ENCODE results near the gene OVCA2. TPM values are rescaled to one million over a fixed set of nuclear protein-coding genes. Genes with fewer than 3 reads are reported as not detected.
A peak's percentile ranks its signal among the peaks of the same experiment; 100 is the strongest.

The OVCA2 gene
- polyA plus RNA-seq, 1 donor, result 26.8 TPM

DNA sequence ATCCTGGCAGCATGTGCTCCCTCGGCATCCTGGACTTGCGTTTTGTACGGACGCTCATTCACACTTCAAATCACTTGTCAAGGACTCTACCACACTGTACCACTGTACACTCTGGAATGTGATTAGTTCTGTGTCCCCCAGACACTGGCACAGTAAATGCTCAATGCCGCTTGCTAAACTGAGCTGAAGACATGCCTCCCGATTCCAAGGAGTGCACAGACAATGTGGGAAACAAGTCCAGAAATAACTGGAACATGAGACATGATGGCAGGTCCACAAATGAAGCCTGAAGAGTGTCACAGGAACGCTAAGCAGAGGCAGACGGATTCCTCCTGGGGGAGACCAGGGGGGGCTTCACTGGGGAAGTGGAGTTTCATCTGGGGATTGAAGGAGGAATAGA, 35.2 kb downstream of the OVCA2 start:
- no peak for DNase-seq
- Histone ChIP-seq H3K4me3 (ENCODE audit: low read length) (no peak overlapping the region), H3K27ac (ENCODE audit: low read length) (peak overlapping the region; percentile 26), H3K36me3 (ENCODE audit: control insufficient read depth, insufficient read depth, low read length) (peaks cover 44% of the 10 kb centered on the region), H3K4me1 (ENCODE audit: control insufficient read depth, insufficient read depth, low read length) (peaks cover 30% of the 10 kb centered on the region), H3K27me3 (ENCODE audit: control insufficient read depth, insufficient read depth, low read length) (no peaks in the 10 kb centered on the region), H3K9me3 (ENCODE audit: control insufficient read depth, low read depth, low read length) (no peaks in the 10 kb centered on the region)
- 100% methylated on average over 1 of the region's 8 CpGs for WGBS (ENCODE audit: insufficient coverage, low lambda C conversion rate)

- H3K4me3 ChIP-seq (ENCODE audit: low read length), result no peak overlapping the region
- no peaks in the 10 kb centered on the region for H3K9me3 ChIP-seq (ENCODE audit: control insufficient read depth, low read depth, low read length)
- H3K4me1 ChIP-seq (ENCODE audit: control insufficient read depth, insufficient read depth, low read length), result peaks cover 59% of the 10 kb centered on the region
- peaks cover 35% of the 10 kb centered on the region for H3K36me3 ChIP-seq (ENCODE audit: control insufficient read depth, insufficient read depth, low read length)
- no peaks in the 10 kb centered on the region for H3K27me3 ChIP-seq (ENCODE audit: control insufficient read depth, insufficient read depth, low read length)
- no CpG with 5 or more reads among the region's 9 CpGs for WGBS (ENCODE audit: insufficient coverage, low lambda C conversion rate)
- DNase-seq, result no peak
- H3K27ac ChIP-seq (ENCODE audit: low read length), result peak overlapping the region; percentile 94
Measured at GRCh38 chr17:2081564-2081963, 39.7 kb downstream of the OVCA2 start.

DNA sequence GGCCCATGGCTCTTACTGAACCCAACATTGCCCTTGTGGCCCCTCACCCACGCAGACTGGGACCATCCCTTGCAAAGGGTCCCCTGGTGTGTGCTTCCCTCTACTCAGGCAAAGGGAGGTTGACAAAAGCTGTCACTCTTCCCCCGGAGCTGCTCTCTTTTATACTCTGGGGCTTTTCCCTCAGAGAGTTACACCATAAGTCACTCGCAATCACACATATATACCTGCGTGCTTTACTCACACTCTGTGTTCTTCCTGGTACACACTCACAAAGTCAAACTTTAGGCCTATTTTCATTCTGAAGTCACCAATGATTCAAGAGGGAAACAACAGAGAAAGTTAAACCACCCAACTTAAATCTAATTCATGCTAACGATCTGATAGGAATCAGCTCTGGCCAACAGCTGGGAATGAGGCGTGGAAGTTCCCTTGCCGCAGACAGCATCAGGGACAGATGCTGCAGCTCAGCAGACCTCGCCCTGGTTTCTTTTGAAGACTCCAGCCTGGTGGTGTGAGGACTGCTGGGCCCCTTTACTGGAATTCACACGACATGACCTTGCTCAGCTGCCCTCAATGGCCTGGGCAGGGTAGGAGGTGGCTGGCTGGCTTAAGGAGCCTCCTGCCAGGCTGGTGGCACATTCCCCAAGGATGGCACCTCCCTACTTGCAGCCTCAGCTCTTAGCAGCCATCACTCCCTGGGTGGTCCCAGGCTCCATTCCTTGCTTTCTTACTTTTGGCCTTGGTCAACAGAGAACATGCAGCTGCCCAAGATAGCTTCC, 40.4 kb downstream of the OVCA2 start:
- H3K4me1 ChIP-seq (ENCODE audit: control insufficient read depth, insufficient read depth, low read length), result peaks cover 54% of the 10 kb centered on the region
- peaks cover 29% of the 10 kb centered on the region for H3K36me3 ChIP-seq (ENCODE audit: control insufficient read depth, insufficient read depth, low read length)
- no peak overlapping the region for H3K4me3 ChIP-seq (ENCODE audit: low read length)
- no peaks in the 10 kb centered on the region for H3K27me3 ChIP-seq (ENCODE audit: control insufficient read depth, insufficient read depth, low read length)
- peak overlapping the region; percentile 94 for H3K27ac ChIP-seq (ENCODE audit: low read length)
- WGBS (ENCODE audit: insufficient coverage, low lambda C conversion rate), result no CpG with 5 or more reads among the region's 9 CpGs
- no peaks in the 10 kb centered on the region for H3K9me3 ChIP-seq (ENCODE audit: control insufficient read depth, low read depth, low read length)
- DNase-seq, result peak in 1 of 2 donors; percentile 44

DNA sequence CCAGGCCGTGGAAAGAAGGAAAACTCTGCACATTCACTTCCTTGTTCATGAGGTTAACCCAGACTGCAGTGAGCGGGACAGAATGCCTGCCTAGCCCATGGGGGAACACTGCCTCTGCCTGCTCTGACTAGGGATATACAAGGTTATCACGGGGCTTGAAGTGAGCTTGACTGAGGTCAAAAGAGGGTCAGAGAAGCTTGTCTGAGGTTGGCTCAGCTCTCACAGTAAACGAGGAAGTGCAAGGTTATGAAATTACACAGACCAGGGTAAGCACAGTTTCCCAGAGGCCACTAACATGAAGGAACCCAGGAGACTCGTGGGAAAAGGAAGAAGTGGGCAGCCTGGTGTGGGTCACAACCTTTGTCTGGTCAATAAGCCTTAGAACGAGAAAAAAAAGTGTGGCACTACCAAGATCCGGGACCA, 41.8 kb downstream of the OVCA2 start:
- Histone ChIP-seq H3K9me3 (ENCODE audit: control insufficient read depth, low read depth, low read length) (no peaks in the 10 kb centered on the region), H3K4me3 (ENCODE audit: low read length) (no peak overlapping the region), H3K36me3 (ENCODE audit: control insufficient read depth, insufficient read depth, low read length) (peaks cover 20% of the 10 kb centered on the region), H3K27me3 (ENCODE audit: control insufficient read depth, insufficient read depth, low read length) (no peaks in the 10 kb centered on the region), H3K4me1 (ENCODE audit: control insufficient read depth, insufficient read depth, low read length) (peaks cover 59% of the 10 kb centered on the region), H3K27ac (ENCODE audit: low read length) (peak overlapping the region; percentile 94)
- WGBS (ENCODE audit: insufficient coverage, low lambda C conversion rate), result 0% methylated on average over 1 of the region's 7 CpGs
- peak; percentile 78 to 87 for DNase-seq

DNA sequence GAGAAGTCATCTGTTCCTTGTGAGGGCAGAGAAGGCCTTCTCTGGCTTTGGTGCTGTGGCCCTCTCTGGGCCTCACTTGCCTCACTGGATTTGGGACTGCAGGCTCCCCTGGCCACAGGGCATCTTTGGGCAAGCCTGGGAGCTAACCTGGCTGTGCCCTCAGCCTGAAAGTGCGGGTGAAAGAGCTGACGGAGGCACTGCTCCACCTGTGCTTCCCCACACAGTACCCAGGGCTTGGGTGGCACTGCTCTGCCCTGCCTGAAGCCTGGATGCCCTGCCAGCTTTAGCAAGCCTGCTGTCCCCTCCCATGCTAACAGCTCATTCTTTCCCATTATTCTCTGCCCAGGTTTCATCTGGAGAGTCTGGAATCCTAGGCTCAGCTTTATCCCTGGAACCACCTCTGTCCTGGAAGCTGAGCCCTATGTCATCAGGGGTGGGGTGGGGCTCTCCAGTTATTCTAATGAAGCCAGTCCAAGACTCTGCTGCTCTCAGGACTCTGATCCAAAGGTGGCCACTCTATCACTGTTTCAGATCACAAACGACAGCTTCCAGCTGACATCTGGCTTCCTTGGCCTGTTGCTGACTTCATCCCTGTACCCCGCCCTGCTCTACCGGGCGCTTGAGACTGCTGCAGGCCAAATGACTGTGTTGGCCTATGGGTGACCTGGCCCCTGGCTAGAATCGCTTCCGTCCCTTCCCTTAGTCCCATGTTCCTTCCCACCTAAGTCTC, 42.4 kb downstream of the OVCA2 start:
- H3K27ac ChIP-seq (ENCODE audit: low read length), result peak overlapping the region; percentile 94
- no peak overlapping the region for H3K4me3 ChIP-seq (ENCODE audit: low read length)
- peaks cover 18% of the 10 kb centered on the region for H3K36me3 ChIP-seq (ENCODE audit: control insufficient read depth, insufficient read depth, low read length)
- H3K9me3 ChIP-seq (ENCODE audit: control insufficient read depth, low read depth, low read length), result no peaks in the 10 kb centered on the region
- peaks cover 65% of the 10 kb centered on the region for H3K4me1 ChIP-seq (ENCODE audit: control insufficient read depth, insufficient read depth, low read length)
- whole genome bisulfite sequencing (ENCODE audit: insufficient coverage, low lambda C conversion rate), result no CpG with 5 or more reads among the region's 8 CpGs
- no peaks in the 10 kb centered on the region for H3K27me3 ChIP-seq (ENCODE audit: control insufficient read depth, insufficient read depth, low read length)
- DNase-seq, result peak; percentile 92 to 96

DNA sequence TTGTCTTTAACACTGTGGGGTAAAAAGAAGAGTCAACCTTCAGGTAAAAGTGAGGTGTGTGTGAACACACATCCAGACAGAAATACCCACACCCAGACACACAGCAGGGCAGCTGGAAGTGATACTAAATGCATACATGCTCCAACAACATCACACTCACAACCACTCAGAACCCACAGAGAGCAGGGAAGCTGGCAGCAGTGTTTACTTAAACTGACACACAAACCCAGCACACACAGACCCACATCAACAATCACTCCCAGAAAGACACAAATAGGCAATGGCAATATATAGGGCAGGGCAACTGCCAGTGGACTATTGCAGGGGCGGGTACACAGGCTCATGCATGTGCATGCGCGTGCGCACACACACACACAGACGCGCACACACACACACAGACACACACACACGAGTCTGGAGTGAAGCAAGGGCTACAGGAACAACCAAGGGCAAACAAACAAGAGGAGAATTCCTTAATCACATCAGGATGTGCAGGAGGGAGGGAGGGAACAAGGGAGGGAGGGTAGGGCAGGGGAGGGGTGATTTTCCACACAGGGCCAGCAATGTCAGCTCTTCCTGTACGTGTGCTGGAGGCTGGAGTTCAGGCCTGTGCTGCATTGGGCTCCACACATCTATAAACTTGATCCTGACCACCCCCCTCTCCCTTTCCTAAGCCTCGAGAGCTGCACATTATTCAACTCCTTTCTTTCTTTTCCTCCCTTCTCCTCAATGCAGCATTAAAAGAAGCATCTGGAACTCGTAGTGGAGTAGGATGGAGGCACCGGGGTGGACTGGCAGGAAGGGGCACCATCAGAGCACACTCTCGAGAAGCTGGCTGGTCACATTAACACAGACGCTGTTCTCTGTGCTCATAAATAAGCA, 43.2 kb downstream of the OVCA2 start:
- WGBS (ENCODE audit: insufficient coverage, low lambda C conversion rate), result no CpG with 5 or more reads among the region's 13 CpGs
- Histone ChIP-seq H3K4me1 (ENCODE audit: control insufficient read depth, insufficient read depth, low read length) (peaks cover 67% of the 10 kb centered on the region), H3K27me3 (ENCODE audit: control insufficient read depth, insufficient read depth, low read length) (no peaks in the 10 kb centered on the region)

DNA sequence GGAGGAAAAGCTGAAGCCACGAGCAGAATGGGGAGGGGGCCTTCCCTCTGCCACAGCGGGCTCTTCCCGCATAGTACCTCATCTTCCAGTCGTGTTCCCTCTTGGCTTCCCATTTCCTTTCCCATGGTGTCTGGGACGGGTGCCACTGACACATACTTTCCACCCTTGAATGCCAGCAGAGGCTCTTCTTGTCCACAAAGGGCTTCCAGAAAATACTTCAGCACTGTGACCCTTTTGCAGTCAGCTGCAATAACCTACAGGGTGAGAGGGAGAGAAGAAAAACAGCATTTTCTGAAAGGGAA, 43.8 kb downstream of the OVCA2 start:
- H3K4me1 ChIP-seq (ENCODE audit: control insufficient read depth, insufficient read depth, low read length), result peaks cover 67% of the 10 kb centered on the region
- peak in 1 of 2 donors; percentile 29 for DNase-seq
- no CpG with 5 or more reads among the region's 5 CpGs for WGBS (ENCODE audit: insufficient coverage, low lambda C conversion rate)
- no peaks in the 10 kb centered on the region for H3K27me3 ChIP-seq (ENCODE audit: control insufficient read depth, insufficient read depth, low read length)
- H3K9me3 ChIP-seq (ENCODE audit: control insufficient read depth, low read depth, low read length), result no peaks in the 10 kb centered on the region
- H3K36me3 ChIP-seq (ENCODE audit: control insufficient read depth, insufficient read depth, low read length), result peaks cover 12% of the 10 kb centered on the region
- peak overlapping the region; percentile 94 for H3K27ac ChIP-seq (ENCODE audit: low read length)
- no peak overlapping the region for H3K4me3 ChIP-seq (ENCODE audit: low read length)

More for the DNA sequence above, 43.2 kb downstream of the OVCA2 start:
- DNase-seq, result peak; percentile 87 to 88
- no peaks in the 10 kb centered on the region for H3K9me3 ChIP-seq (ENCODE audit: control insufficient read depth, low read depth, low read length)
- peak overlapping the region; percentile 94 for H3K27ac ChIP-seq (ENCODE audit: low read length)
- no peak overlapping the region for H3K4me3 ChIP-seq (ENCODE audit: low read length)
- H3K36me3 ChIP-seq (ENCODE audit: control insufficient read depth, insufficient read depth, low read length), result peaks cover 16% of the 10 kb centered on the region

GRCh38 chr17:2086306-2086705, 44.5 kb downstream of the OVCA2 start:
- peak overlapping the region; percentile 94 for H3K27ac ChIP-seq (ENCODE audit: low read length)

GRCh38 chr17:2087597-2088211, 45.9 kb downstream of the OVCA2 start:
- Histone ChIP-seq H3K4me3 (ENCODE audit: low read length) (no peak overlapping the region), H3K36me3 (ENCODE audit: control insufficient read depth, insufficient read depth, low read length) (no peaks in the 10 kb centered on the region), H3K4me1 (ENCODE audit: control insufficient read depth, insufficient read depth, low read length) (peaks cover 48% of the 10 kb centered on the region), H3K27ac (ENCODE audit: low read length) (peak overlapping the region; percentile 83), H3K9me3 (ENCODE audit: control insufficient read depth, low read depth, low read length) (no peaks in the 10 kb centered on the region), H3K27me3 (ENCODE audit: control insufficient read depth, insufficient read depth, low read length) (no peaks in the 10 kb centered on the region)
- WGBS (ENCODE audit: insufficient coverage, low lambda C conversion rate), result 79% methylated on average over 2 of the region's 10 CpGs
- peak in 1 of 2 donors; percentile 6 for DNase-seq

More at GRCh38 chr17:2086306-2086705, 44.5 kb downstream of the OVCA2 start:
- H3K9me3 ChIP-seq (ENCODE audit: control insufficient read depth, low read depth, low read length), result no peaks in the 10 kb centered on the region
- no peaks in the 10 kb centered on the region for H3K27me3 ChIP-seq (ENCODE audit: control insufficient read depth, insufficient read depth, low read length)
- H3K36me3 ChIP-seq (ENCODE audit: control insufficient read depth, insufficient read depth, low read length), result peaks cover 7% of the 10 kb centered on the region
- peak in 1 of 2 donors; percentile 4 for DNase-seq
- peaks cover 62% of the 10 kb centered on the region for H3K4me1 ChIP-seq (ENCODE audit: control insufficient read depth, insufficient read depth, low read length)
- no peak overlapping the region for H3K4me3 ChIP-seq (ENCODE audit: low read length)
- WGBS (ENCODE audit: insufficient coverage, low lambda C conversion rate), result no CpG with 5 or more reads among the region's 3 CpGs

DNA sequence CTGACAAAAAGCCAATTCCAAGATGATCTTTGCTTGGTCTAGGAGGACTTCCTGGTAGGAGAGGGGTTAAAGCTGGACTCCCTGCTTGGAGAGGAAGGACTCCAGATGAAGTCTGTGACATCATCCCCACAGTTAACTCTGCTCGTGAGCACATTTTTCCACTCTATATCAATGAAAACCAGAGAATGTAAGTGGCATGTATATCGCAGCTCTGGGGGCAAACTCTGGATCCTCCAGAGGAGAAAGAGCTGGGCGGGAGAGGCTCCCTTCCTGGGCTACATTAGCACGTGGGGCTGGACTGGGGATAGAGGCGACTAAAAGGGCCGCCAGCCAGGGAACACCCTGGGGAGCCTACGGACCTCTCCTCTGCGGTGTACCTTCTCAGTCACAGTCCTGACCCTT, 47.2 kb downstream of the OVCA2 start:
- Histone ChIP-seq H3K9me3 (ENCODE audit: control insufficient read depth, low read depth, low read length) (no peaks in the 10 kb centered on the region), H3K36me3 (ENCODE audit: control insufficient read depth, insufficient read depth, low read length) (peaks cover 2% of the 10 kb centered on the region), H3K27ac (ENCODE audit: low read length) (peak overlapping the region; percentile 83), H3K27me3 (ENCODE audit: control insufficient read depth, insufficient read depth, low read length) (no peaks in the 10 kb centered on the region), H3K4me1 (ENCODE audit: control insufficient read depth, insufficient read depth, low read length) (peaks cover 34% of the 10 kb centered on the region), H3K4me3 (ENCODE audit: low read length) (no peak overlapping the region)
- WGBS (ENCODE audit: insufficient coverage, low lambda C conversion rate), result 61% methylated on average over 3 of the region's 8 CpGs
- DNase-seq, result peak in 1 of 2 donors; percentile 57

All from large intestine (tissue), 3 donors.